IPS DF 19.7 (cell line): ENCODE measurements around the gene PPP2R5C.

ENCODE experiments used
- DNase-seq: peaks from one replicate; pipeline ENCODE4 v3.0.0-alpha.2; 2013; ENCODE audit warnings: low read depth, low spot score

Gene PPP2R5C

GRCh38 chr14:101915871-101916815, 154.6 kb downstream of the PPP2R5C start:
- no peak for DNase-seq

- DNase-seq, result no peak
Observed at GRCh38 chr14:101916816-101917412, 155.4 kb downstream of the PPP2R5C start.

GRCh38 chr14:101917413-101918017, 156.0 kb downstream of the PPP2R5C start:
- no peak for DNase-seq

- no peak for DNase-seq
Observed at GRCh38 chr14:101918065-101918989, 156.8 kb downstream of the PPP2R5C start.

- no peak for DNase-seq
Observed at GRCh38 chr14:101920271-101920670, 158.8 kb downstream of the PPP2R5C start.

GRCh38 chr14:101922866-101923265, 161.4 kb downstream of the PPP2R5C start:
- no peak for DNase-seq

- DNase-seq, result no peak
Observed at GRCh38 chr14:101925152-101925551, 163.6 kb downstream of the PPP2R5C start.

- no peak for DNase-seq
Observed at GRCh38 chr14:101926085-101926484, 164.6 kb downstream of the PPP2R5C start.

GRCh38 chr14:101926620-101927019, 165.1 kb downstream of the PPP2R5C start:
- no peak for DNase-seq

- no peak for DNase-seq
Observed at GRCh38 chr14:101927859-101928258, 166.3 kb downstream of the PPP2R5C start.

- DNase-seq, result no peak
Observed at GRCh38 chr14:101928415-101928841, 166.9 kb downstream of the PPP2R5C start.

- DNase-seq, result no peak
Observed at GRCh38 chr14:101929096-101929495, 167.6 kb downstream of the PPP2R5C start.

GRCh38 chr14:101929946-101930345, 168.4 kb downstream of the PPP2R5C start:
- DNase-seq, result no peak

- DNase-seq, result no peak
Observed at GRCh38 chr14:101932673-101933072, 171.2 kb downstream of the PPP2R5C start.

GRCh38 chr14:101933209-101933608, 171.7 kb downstream of the PPP2R5C start:
- DNase-seq, result no peak

GRCh38 chr14:101934601-101935150, 173.2 kb downstream of the PPP2R5C start:
- DNase-seq, result no peak

GRCh38 chr14:101937926-101938767, 176.6 kb downstream of the PPP2R5C start:
- DNase-seq, result no peak

GRCh38 chr14:101939646-101940170, 178.2 kb downstream of the PPP2R5C start:
- DNase-seq, result no peak

GRCh38 chr14:101944451-101944850, 182.9 kb downstream of the PPP2R5C start:
- no peak for DNase-seq

GRCh38 chr14:101945171-101945570, 183.7 kb downstream of the PPP2R5C start:
- DNase-seq, result peak; percentile 75
